ENCODE measurements around the gene CABLES1.
"Not testable (repeated sequence)": the region's sequence is repeated elsewhere in the genome, so short reads cannot be mapped to it uniquely, and the experiment has no call there.

Gene CABLES1

DNA sequence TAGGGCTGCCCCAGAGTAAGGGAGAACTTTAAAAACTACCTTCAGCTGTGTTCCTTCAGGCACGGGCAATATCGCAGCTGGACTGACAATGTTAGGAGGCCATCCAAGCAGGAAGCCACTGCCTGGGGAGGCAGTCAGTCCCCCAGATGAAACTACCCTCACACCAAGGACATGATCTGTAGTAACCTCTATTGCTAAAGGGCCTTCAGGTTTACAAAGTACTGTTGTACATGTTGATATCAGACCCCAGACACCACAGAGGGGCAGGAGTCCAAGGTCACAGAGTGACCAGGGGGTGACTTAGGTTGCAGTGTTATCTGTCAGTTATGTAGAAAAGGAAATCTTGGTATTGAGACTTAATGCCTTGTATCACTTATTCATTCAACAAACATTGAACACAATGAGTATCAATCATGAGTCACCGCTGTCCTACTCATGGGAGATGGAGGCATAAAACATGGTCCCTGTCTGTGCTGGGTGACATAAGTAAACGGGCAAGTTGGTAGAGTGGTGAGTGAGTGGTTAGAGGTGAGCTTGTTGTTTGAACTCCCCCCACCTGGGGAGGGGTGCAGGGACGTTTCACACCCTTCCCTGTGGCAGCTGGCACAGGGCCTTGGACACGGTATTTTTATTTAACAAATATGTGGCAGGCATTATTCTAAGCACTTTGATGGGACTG lies 7.1 kb downstream of the CABLES1 start:
- DNase-seq (ENCODE audit: low read depth in 3 of 3) = no peak

DNA sequence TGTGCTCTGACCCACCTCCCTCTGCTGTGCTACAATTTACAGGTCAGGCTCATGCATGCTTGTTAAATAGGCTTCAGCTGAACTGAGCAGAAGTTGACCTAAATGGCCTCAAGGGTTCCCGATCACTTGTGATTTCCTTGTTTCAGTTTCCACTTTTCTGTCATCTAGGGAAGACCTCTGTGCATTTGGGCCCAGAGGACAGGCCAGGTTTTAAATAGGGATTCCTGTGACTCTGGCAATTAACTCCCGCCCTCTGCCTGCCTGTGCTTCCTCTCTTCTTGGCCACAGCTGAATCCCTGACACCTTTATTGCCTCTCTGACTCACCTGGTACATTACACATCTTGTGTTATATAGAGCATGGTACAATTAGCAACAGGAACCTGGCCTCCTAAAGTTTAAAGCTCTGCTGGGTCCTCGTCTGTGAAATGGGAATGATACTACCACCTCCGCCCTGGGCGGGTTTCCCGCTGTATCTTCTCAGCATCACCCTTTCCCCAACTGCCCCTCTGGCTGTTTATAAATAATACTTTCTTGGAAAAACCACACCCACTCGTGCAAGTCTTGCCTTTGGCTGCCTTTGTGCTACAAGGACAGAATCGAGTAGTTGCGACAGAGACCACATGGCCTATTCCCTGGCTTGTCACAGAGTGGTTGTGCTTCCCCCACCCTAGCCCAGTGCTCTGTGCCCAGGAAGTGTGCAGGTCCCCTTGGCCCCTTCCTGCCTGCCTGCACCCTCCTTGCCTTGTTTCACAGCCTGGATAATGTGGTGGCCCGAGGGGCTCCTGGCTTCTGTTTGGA lies 7.9 kb downstream of the CABLES1 start:
- no peak for DNase-seq (ENCODE audit: low read depth in 3 of 3)

DNA sequence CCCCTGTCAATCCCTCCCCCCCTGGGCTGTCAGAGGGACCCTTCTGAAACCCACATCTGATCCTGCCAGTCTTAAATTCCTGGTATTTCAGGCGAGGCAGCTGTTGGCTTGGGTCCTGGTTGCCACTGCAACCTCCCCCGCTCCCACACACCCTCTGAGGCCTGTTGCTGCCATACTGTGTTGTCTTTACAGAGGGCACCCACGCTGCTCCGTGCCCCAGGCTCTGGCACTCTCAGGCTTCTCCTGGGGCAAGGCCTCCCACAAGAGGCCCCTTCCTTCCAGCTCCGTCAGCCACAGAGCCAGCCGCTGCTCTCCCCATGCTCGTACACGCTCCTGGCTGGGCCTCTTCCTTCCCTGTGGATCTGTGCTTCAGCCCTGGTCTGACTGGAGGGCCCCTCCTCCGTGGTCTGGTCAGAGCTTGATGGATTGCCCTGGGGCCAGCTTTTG lies 8.6 kb downstream of the CABLES1 start:
- DNase-seq (ENCODE audit: low read depth in 3 of 3) = no peak

DNA sequence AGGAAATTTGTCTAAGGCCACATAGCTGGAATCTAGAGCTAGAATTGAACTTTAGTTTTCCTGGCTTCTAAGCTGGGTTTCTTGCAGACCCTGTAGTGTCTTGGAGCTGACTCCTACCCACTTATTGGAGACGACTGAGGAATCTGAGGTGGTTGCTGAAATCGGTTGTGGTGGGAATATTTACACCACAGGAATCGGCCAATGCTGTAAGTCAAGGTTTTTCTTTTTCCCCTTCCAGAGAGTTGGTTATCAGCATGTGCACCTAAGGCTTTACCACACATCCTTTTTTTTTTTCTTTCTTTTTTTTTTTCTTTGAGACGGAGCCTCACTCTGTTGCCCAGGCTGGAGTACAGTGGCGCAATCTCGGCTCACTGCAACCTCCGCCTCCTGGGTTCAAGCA lies 9.4 kb downstream of the CABLES1 start:
- DNase-seq (ENCODE audit: low read depth in 3 of 3) = no peak

DNA sequence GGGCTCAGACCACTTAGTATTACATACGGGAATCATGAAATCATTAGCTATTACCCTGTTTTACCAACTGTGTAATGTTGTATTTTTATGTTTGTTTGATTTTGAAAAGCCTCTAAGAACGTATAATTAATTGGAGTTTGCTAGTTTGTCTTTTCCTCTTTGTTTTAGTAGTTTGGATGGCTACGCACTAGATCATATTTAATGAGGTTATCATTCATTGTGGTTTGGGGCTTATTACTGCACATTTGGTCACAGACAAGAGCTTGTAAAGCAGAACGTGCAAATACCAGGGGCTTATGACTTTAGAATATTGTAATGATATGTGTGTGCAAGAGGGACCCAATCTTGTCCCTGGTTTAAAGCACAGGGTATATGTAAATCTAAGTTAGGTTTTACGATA lies 10.3 kb downstream of the CABLES1 start:
- no peak for DNase-seq (ENCODE audit: low read depth in 3 of 3)

DNA sequence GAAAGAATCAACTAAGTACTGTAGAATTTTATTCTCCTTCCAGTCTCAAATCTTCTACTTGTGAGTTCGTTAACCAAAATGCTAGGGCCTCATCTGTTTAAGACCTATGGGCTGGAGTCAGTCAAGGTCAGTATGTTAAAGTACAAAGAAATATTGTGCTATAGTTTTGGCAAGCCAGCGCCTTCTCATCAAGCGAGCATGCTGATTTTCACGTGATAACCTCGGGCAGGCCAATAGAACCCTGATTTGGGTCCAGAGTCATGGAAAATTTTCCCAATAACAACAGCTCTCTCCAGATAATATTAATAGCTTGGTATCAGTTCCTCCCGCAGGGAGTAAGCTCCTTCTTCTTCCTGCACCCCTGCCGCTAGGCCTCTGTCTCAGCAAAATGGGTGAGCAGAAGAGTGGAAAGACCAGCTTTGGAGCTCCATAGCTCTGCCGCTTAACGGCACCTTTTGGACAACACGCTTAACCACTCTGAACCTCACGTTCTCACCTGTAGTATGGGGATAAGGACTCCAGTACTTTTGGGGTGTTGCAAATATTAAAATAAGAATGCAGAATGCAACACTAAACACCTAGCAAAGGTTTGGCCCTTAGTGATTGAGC lies 11.7 kb downstream of the CABLES1 start:
- DNase-seq (ENCODE audit: low read depth in 3 of 3) = no peak

DNA sequence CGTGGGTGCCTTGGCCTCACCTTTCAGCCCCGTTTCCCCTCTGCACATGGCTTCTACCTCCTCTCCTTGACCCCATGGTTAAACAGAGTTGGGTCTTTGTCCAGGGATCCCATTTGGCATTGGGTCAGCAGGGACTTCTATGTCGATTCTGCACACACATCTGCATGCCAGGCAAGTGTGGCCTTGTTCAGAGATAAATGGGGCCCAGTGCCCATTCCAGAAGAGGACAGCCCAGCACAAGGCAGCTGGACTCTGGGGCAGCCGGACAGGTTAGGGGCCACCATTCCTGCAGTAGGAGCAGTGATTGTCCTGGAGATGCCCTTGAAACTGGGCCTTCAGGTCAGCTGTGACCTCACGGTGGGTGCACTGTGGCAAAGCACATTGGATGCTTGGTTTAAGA lies 13.1 kb downstream of the CABLES1 start:
- DNase-seq (ENCODE audit: low read depth in 3 of 3) = no peak

DNA sequence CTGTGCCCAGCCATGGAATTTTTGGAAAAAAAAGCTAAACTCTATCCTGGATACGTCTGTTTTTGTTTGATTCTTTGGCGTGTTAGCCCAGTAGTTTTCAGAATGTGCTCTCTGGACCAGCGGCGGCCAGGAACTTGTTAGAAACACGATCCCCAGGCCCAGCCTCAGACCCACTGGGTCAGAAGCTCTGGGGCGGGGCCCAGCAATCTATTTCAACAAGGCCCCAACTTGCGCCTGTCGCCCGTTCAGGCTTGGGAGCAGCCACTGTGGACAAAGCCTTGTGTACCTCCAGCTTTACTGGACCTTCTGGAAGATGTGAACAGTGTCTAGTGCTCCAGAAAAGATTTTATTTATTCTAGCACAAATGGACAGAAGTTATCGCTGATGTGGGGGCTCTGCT lies 14.3 kb downstream of the CABLES1 start:
- no peak for DNase-seq (ENCODE audit: low read depth in 3 of 3)

DNA sequence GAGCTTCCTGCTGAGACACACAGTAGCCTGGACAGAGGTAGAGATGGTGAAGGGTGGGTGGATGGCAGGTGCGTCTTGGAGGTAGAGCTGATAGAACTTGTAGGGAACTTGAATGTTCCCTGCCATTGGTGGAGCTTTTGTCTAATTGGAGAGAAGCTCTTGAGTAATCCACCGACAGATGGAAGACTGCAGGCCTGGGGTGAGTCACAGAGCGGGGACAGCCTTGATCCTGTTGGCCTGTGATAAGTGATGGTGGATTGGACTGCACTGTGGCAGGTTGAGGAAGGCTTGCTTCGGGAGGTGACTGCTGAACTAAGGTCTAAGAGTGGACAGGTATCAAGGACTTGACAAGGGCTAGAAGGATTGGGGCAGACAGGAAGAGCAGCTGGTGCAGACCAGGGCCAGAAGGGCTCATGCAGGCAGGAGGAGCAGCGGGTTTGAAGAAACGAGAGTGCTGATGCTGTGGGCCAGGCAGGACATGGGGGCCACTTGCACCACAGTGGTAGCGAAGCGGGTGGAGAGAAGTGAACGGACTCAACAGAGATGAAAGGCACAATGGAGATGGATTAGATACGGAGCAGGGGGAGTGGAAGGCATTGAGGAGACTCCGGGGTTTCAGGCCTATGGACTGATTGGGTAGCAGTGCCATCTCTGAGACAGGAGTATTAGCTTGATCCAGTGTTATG lies 16.3 kb downstream of the CABLES1 start:
- no peak for DNase-seq (ENCODE audit: low read depth in 3 of 3)

DNA sequence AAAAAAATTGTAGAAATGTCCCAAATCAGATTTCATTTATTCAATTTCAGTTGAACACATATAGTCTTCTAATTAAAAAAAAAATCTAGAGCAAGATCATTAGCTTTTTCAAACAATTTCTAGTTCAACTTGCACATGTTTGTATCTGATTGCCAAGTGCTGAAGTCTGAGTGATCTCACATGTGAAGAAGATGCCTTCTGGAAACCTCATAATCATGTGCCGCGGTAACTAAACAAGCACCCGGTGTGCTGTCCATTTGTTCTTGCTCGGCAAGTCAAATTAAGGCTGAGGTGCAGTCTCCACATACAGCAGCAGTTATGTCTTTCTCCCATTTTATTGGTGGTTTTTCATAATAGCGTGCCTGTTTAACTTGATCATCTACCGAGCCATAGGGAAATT lies 18.7 kb downstream of the CABLES1 start:
- DNase-seq (ENCODE audit: low read depth in 3 of 3) = no peak

DNA sequence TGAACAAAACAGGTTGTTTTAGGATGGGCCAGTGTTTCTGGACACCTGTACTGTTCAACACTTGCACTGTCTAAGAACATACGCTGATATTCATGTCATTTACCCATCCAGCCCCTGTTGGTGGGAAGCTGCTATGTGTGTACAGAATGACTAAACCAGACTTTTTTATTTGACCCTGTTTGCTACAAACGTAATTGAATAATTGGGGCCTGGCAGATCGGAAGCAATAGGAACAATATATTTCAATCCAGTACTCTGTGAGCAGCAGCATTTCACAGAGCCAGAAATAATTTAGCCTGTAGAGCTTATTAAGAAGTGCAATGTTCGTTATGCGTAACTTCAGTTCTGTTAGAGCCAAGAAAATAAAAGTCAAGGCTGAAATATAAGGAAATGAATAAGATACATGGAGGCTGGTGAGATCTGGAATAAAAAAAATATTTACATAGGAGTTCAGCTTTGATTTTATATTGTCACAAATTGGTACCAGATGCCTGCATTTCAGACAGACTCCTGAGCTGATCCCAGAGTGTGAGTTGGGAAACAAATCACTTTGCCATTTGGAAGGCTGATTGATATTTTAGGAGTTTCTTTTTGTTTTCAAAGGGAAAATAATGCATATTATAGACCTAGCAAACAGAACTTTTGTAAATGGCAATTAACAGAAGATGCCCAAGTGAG lies 19.7 kb downstream of the CABLES1 start:
- no peak for DNase-seq (ENCODE audit: low read depth in 3 of 3)

DNA sequence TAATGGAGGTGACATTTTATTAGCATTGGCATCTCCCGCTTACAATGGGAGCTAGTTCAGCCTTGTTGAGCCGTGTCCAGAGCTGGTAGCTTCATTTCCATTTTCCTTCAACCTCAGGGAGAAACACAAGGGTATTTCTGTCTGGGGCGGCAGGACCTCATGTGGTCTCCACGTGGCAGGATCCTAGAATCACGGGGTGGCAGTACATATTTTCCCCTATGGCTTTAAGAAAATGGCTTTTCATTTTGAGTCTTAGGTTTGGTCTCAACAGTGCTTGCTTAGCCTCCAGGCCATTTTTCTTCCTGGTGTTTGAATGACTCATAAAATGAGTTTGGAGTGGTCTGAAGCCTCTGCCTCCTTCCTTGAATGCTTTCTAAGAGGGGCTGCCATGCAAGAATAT lies 20.3 kb downstream of the CABLES1 start:
- no peak for DNase-seq (ENCODE audit: low read depth in 3 of 3)

DNA sequence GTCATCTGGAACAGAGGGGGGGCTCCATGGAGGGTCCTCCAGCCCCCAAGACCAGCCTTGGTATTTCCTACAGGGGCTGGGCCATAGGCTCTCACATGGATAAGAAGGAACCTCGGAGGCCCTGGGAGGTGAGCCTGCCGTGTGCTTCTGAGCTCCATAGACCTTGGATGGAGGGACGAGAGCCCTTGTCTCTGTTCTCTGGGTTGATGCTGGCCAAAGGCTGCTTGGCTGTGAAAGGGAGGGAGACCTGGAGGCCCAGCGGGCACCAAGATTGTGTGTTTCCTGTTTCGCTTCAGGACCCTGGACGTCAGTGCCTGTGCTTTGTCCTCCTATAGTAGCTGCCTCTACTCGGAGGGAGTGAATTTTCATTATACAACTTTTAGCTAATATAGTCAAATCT lies 20.8 kb downstream of the CABLES1 start:
- no peak for DNase-seq (ENCODE audit: low read depth in 3 of 3)

DNA sequence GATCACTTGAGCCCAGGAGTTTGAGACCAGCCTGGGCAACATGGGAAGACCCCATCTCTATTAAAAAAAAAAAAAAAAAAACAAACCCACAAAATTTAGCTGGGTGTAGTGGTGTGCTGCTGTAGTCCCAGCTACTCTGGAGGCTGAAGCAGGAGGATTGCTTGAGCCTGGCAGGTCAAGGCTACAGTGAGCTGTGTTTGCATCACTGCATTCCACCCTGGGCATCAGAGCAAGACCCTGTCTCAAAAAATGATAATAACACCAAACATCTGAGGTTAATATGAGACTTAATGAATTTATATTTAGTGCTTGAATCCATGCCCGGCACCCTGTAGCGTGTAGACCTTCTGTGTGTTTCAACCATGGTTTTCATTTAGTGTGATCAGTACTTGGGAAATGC lies 22.8 kb downstream of the CABLES1 start:
- no peak for DNase-seq (ENCODE audit: low read depth in 3 of 3)

DNA sequence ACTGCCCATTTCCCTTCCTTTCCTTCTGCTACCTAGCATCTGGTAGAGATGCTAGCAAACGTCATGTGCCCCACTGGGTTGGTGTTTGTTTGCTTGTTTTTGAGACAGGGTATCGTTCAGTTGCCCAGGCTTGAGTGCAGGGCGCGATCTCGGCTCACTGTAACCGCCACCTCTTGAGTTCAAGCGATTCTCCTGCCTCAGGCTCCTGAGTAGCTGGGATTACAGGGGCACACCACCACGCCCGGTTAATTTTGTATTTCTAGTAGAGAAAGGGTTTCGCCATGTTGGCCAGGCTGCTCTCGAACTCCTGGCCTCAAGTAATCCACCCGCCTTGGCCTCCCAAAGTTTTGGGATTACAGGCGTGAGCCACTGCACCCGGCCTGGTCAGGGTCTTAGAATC lies 23.6 kb downstream of the CABLES1 start:
- DNase-seq (ENCODE audit: low read depth in 3 of 3) = not testable (repeated sequence)

DNA sequence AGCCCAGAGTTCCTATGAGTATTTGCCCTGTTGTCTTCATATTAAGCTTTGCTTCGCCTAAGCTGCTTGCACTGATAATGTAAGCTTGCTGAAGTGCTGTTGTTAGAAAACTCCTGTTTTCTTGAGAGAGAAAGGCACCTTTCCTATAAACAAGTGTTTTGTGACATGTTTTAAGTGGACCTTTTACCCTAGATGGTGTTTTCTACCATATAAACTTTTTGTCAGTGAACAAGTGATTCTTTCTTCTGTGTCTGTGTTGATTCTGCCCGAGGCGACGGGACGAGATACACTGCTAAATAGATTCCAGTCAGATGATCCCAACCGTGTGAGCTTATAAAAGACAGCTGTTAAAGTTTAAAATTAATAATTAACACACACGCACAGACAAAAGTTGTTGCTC lies 24.1 kb downstream of the CABLES1 start:
- no peak for DNase-seq (ENCODE audit: low read depth in 3 of 3)

DNA sequence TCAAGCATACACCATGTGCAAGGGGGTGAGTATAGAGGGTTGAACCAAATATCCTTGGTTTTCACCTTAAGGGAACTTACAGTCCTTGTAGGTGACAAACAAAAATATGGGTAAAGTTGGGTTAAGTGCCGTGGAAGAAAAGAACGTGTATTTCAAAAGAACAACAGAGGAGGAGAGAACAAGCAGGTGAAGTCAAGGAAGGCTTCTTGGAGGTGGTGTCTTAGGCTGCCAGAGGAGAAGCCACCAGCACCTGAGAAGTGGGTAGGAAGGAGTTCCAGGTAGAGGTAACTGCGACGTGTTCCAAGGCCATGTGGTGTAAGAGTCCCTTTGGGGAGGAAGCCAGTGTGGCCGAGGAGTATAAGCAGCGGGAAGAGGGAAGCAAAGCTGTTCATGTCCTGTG lies 27.2 kb downstream of the CABLES1 start:
- DNase-seq (ENCODE audit: low read depth in 3 of 3) = no peak

DNA sequence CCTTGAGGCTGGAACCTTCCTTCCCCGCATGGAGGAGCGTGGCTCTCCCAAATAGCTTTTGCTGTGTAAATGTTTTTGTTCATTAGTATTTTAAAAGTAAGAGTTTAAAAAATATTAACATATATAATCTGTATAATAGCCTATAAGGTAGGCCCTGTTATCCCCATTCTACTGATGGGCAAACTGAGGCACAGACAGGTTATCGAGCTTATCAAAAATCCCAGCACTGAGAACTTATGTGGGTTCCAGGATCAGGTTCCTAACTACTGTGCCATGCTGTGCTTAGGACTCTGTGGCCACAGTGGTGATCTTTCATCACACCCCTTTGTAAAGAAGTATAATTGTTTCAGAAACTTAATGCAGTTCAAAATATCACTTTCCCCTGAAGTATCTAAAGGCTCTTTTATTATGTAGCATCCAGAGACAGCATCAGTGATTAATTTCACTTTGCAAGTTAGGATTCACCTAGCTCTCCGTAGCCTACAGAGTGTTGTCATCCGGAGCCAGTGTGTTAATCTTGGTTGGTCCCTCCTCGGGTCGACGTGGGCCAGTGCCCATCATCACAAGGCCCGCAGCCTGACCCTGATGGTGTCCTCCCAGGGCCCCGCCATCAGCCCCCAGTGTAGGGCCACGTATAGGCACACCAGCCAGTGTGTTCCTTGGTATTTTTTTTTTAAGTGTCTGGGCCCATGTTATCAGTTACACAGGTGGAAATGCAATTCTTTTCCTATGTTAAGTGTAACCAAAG lies 28.7 kb downstream of the CABLES1 start:
- DNase-seq (ENCODE audit: low read depth in 3 of 3) = no peak

DNA sequence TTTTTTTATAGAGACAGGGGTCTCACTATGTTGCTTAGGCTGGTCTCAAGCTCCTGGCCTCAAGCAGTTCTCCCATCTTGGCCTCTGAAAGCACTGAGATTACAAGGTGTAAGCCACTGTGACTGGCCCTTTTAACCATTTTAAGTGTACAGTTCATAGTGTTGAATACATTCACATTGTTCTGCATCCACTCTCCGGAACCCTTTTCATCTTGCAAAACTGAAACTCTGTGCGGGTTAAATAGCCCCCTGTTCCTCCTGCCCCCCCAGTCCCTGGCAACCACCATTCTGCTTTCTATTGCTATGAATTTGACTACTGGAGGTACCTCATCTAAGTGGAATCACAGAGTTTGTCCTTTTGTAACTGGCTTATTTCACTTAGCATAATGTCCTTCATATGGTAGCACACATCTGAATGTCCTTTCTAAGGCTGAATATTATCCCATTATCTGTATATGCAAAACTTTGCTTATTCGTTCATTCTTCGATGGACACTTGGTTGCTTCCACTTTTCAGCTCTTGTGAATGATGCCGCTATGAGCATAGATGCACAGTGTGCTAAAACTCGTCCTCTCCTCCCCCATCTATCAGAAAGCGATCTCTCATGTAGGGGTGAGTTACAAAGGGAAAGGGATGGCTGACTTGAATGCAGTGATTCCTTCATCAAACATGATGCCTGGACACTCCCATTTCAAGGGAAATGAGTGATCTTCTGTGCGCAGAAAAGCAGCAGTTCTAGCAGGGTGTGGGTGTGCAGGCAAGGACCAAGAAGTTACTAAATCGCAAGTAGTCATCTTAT lies 30.2 kb downstream of the CABLES1 start:
- DNase-seq (ENCODE audit: low read depth in 3 of 3) = no peak

DNA sequence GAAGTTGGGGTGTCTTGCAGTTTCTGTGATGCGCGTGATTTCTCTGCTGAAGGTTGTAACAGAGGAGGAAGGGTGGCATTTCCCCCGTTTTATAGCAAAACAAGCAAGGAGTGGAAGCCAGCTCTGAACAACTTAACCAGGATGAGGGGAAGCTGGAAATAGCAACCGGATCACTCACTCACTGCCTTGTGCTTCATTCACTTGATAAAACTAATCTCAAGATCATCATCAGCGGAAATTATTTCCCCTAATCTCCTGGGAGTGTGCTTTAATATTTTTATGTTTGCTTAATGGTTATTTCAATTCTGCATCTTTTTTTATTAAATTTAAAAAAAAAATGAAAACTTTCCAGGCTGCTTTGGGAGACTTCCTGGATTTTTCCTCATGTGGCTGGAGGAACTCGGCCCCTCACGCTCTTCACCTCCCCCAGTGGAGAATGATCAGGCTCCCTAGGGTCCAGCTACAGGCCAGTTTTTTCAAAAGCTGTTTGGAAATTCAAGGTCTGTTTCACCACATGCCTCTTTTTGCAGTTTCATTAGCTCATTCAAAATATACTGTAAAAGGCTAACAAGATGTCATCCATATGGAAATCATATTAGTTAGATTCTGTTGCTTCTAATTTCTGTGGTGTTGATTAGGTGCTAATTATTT lies 31.7 kb downstream of the CABLES1 start:
- DNase-seq (ENCODE audit: low read depth in 3 of 3) = no peak

Data from stimulated activated CD4-positive, alpha-beta T cell treated with anti-CD3 and anti-CD28 coated beads, TNF-alpha, amount 100 ng/mL, for 48 hours (primary cell).